ENCODE measurements around the gene FRYL. TPM values are rescaled to one million over a fixed set of nuclear protein-coding genes. Genes with fewer than 3 reads are reported as not detected.

The FRYL gene
- total RNA-seq, 2 experiments from 2014 or later = 85.4 to 88.5 TPM

DNA sequence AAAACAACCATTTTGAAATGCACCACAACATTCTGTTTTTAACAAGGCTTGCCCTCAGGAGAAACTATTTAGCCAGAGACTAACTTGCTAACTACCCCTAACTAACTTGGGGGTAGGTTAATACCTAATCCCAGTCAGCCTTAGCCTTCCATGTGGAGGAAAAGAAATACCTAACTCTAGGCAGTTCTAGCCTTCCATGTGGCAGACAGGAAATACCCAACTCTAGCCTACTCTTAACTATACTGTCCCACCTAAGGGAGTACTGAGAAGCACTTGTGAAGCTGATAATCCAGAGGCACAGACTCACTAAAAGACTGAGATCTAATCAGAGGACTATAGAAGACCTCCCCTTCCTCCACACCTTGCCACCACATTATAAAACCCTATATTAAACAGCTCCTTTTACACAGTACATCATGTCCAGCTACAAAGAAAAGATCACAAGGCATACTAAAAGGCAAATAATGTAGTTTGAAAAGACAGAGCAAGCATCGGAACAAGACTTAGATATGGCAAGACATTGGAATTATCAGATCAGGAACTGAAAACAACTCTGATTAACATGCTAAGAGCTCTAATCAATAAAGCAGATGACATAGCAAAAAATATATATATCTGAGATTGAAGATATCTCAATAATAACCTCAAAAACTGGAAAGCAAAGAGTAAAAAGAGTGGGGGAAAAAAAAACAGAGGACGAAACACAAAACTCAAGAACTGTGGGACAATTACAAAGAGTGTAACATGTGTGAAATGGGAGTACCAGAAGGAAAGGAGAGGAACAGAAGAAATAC is 52.2 kb downstream of the FRYL start:
- intact Hi-C loops (cut with micrococcal nuclease; ENCODE audit: unreplicated experiment) = no loop called here
- BruUV-seq (replicated peaks) = no TSS peak
- peaks cover 85% of the 10 kb centered on the region for H3K79me2 ChIP-seq (ENCODE audit: insufficient read depth, low read depth, low read length)
- H3K4me1 ChIP-seq (ENCODE audit: insufficient read depth, low read length, poor library complexity, severe bottlenecking) = no peaks in the 10 kb centered on the region
- CTCF ChIA-PET (ENCODE audit: unreplicated experiment) = no interaction called here
- H4K20me1 ChIP-seq (ENCODE audit: insufficient read depth, low read length) = no peaks in the 10 kb centered on the region; the same call in 1 of the 2 replicates
- H3K9me3 ChIP-seq (ENCODE audit: low read length) = 0 out of 2 replicates have a peak, but pooled peaks cover 5% of the 10 kb centered on the region
- no peak overlapping the region for H3K4me2 ChIP-seq (ENCODE audit: low read length)
- POLR2A ChIA-PET = interaction anchor here (0.6 to 1.0 kb wide), 4 partner anchors 23 to 240 kb away, joined by 3 to 4 read pairs (median 3); no protein-coding TSS in a partner anchor
- H2AFZ ChIP-seq (ENCODE audit: low read length) = no peak overlapping the region
- TF ChIP-seq, protein P1, sequence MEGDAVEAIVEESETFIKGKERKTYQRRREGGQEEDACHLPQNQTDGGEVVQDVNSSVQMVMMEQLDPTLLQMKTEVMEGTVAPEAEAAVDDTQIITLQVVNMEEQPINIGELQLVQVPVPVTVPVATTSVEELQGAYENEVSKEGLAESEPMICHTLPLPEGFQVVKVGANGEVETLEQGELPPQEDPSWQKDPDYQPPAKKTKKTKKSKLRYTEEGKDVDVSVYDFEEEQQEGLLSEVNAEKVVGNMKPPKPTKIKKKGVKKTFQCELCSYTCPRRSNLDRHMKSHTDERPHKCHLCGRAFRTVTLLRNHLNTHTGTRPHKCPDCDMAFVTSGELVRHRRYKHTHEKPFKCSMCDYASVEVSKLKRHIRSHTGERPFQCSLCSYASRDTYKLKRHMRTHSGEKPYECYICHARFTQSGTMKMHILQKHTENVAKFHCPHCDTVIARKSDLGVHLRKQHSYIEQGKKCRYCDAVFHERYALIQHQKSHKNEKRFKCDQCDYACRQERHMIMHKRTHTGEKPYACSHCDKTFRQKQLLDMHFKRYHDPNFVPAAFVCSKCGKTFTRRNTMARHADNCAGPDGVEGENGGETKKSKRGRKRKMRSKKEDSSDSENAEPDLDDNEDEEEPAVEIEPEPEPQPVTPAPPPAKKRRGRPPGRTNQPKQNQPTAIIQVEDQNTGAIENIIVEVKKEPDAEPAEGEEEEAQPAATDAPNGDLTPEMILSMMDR (conservative IDR thresholded peaks at IDR 0.05; ENCODE audit: low read length) = no peak
- TF ChIP-seq EZH2phosphoT487 (IDR thresholded peaks at IDR 0.05; ENCODE audit: borderline replicate concordance, low read depth, low read length) = no peak
- no peak for DNase-seq (ENCODE audit: low spot score)
- peaks cover 4% of the 10 kb centered on the region; the same call in 1 of the 2 replicates for H3K36me3 ChIP-seq (ENCODE audit: insufficient read depth, low read length)
- H3K27ac ChIP-seq (ENCODE audit: low read depth, low read length, poor library complexity, severe bottlenecking) = no peak overlapping the region
- H3K4me3 ChIP-seq (ENCODE audit: low read depth, low read length, poor library complexity, severe bottlenecking) = no peak overlapping the region
- H3K9me2 ChIP-seq (ENCODE audit: insufficient read depth, low read length) = no peaks in the 10 kb centered on the region

DNA sequence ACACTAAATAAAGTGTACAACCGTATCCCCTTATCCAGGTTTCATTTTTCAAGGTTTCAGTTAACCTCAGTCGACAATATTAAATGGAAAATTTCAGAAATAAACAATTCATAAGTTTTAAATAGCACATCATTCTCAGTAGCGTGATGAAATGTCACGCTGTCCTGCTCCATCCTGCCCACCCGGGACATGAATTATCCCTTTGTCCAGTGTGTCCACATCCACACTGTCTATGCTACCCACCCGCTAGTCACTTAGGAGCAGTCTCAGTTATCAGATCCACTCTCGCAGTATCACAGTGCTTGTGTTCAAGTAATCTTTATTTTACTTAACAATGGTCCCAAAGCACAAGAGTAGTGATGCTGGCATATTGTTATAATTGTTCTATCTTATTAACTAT is 54.7 kb downstream of the FRYL start:
- peaks cover 95% of the 10 kb centered on the region for H3K79me2 ChIP-seq (ENCODE audit: insufficient read depth, low read depth, low read length)
- TF ChIP-seq EZH2phosphoT487 (IDR thresholded peaks at IDR 0.05; ENCODE audit: borderline replicate concordance, low read depth, low read length) = no peak
- TF ChIP-seq, protein P1 (conservative IDR thresholded peaks at IDR 0.05; ENCODE audit: low read length) = no peak
- H2AFZ ChIP-seq (ENCODE audit: low read length) = no peak overlapping the region
- POLR2A ChIA-PET = no interaction called here
- no TSS peak for BruUV-seq (replicated peaks)
- H3K36me3 ChIP-seq (ENCODE audit: insufficient read depth, low read length) = peaks cover 4% of the 10 kb centered on the region; the same call in 1 of the 2 replicates
- H4K20me1 ChIP-seq (ENCODE audit: insufficient read depth, low read length) = no peaks in the 10 kb centered on the region; the same call in 1 of the 2 replicates
- 0 out of 2 replicates have a peak, but pooled peaks cover 5% of the 10 kb centered on the region for H3K9me3 ChIP-seq (ENCODE audit: low read length)
- no peak overlapping the region for H3K4me2 ChIP-seq (ENCODE audit: low read length)
- H3K4me3 ChIP-seq (ENCODE audit: low read depth, low read length, poor library complexity, severe bottlenecking) = no peak overlapping the region
- H3K27ac ChIP-seq (ENCODE audit: low read depth, low read length, poor library complexity, severe bottlenecking) = no peak overlapping the region
- H3K4me1 ChIP-seq (ENCODE audit: insufficient read depth, low read length, poor library complexity, severe bottlenecking) = no peaks in the 10 kb centered on the region
- intact Hi-C loops (cut with micrococcal nuclease; ENCODE audit: unreplicated experiment) = no loop called here
- DNase-seq (ENCODE audit: low spot score) = no peak
- no peaks in the 10 kb centered on the region for H3K9me2 ChIP-seq (ENCODE audit: insufficient read depth, low read length)
- CTCF ChIA-PET (ENCODE audit: unreplicated experiment) = no interaction called here

All from OCI-LY7 (cell line).